ENCODE data around the gene UBXN11.

Gene UBXN11

DNA sequence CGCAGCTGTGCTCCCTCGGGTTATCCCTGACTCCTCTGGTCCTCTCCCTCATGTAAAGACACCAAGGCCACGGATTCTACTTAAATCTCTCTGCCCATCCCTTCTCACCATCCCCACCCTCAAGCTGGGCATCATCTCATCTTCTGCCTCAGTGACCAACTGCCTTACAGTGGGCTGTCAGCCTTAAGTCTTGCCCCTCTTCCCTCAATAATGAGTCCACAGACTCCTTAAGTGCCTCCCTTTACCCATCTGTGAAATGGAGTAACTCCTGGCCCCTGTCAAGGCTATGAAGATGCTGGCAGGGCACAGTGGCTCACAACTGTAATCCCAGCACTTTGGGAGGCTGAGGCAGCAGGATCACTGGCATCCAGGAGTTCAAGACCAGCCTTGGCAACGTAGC is 14.5 kb downstream of the UBXN11 start:
- no peak overlapping the region for H2AFZ ChIP-seq (ENCODE audit: low read depth, low read length)
- no peaks in the 10 kb centered on the region for H3K27me3 ChIP-seq (ENCODE audit: control insufficient read depth in 1 of 2, insufficient read depth in 1 of 2, low read length in 2 of 2)
- H3K36me3 ChIP-seq (ENCODE audit: control insufficient read depth in 1 of 2, insufficient read depth in 2 of 2, low read depth in 1 of 2, low read length in 2 of 2), result peaks cover 20% of the 10 kb centered on the region in 2 experiments
- no peak overlapping the region for H2BK5ac ChIP-seq (ENCODE audit: low read depth, low read length, poor library complexity, severe bottlenecking)
- H3K23ac ChIP-seq (ENCODE audit: low read length in 2 of 2), result no peak overlapping the region
- no peak overlapping the region for H3K27ac ChIP-seq (ENCODE audit: low read length, poor library complexity, severe bottlenecking)
- H3K14ac ChIP-seq (ENCODE audit: low read length in 2 of 2), result no peak overlapping the region
- H2BK12ac ChIP-seq (ENCODE audit: low read length in 2 of 2), result no peak overlapping the region
- no peak overlapping the region for H3K4ac ChIP-seq (ENCODE audit: low read depth in 1 of 2, low read length in 2 of 2)
- H4K8ac ChIP-seq (ENCODE audit: low read length), result no peak overlapping the region
- H4K91ac ChIP-seq (ENCODE audit: low read length), result no peak overlapping the region
- no peak overlapping the region for H3K18ac ChIP-seq (ENCODE audit: low read depth in 1 of 2, low read length in 2 of 2)
- peaks cover 4% of the 10 kb centered on the region for H3K79me1 ChIP-seq (replicated peaks; ENCODE audit: low read length, poor library complexity, severe bottlenecking)
- peaks cover 42% of the 10 kb centered on the region for H3K4me1 ChIP-seq (ENCODE audit: control insufficient read depth, insufficient read depth, low read depth, low read length)
- H2AK5ac ChIP-seq (ENCODE audit: low read length, severe bottlenecking), result peak overlapping the region; percentile 42
- DNase-seq, result no peak
- no peak overlapping the region for H3K4me3 ChIP-seq (ENCODE audit: insufficient read depth in 1 of 2, low read depth in 1 of 2, low read length in 2 of 2)
- H3K9me3 ChIP-seq (ENCODE audit: control insufficient read depth, low read length), result no peaks in the 10 kb centered on the region
- no peak overlapping the region for H3K9ac ChIP-seq (ENCODE audit: low read length)
- no peak overlapping the region for H2BK15ac ChIP-seq (ENCODE audit: low read depth, poor library complexity, severe bottlenecking)
- H3K4me2 ChIP-seq (ENCODE audit: low read length, poor library complexity, severe bottlenecking), result no peak overlapping the region
- no peak overlapping the region for H2BK120ac ChIP-seq (ENCODE audit: low read depth, low read length)
- WGBS, result 94% methylated on average over 4 of the region's 4 CpGs

DNA sequence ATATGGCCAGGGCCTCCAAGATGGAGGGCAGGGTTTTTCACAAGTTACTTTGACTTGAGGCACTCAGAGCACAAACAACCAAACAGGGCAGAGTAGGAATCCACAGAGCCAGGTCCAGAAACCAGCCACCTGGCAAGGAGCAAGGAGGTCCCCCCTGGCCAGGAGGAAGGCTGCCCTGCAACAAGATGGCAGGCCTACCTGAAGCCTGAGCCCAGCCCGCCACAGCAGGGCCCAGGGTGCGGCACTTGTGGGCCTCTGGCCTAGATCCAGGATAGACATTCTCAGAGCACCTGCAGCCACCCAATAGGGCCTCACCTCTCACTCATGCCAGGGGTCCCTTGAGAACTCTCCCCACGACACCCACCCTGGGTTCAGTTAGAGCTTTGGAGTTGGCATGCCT is 15.0 kb downstream of the UBXN11 start:
- Histone ChIP-seq H3K4me3 (ENCODE audit: insufficient read depth in 1 of 2, low read depth in 1 of 2, low read length in 2 of 2) (no peak overlapping the region), H4K8ac (ENCODE audit: low read length) (no peak overlapping the region), H3K9me3 (ENCODE audit: control insufficient read depth, low read length) (no peaks in the 10 kb centered on the region), H3K4ac (ENCODE audit: low read depth in 1 of 2, low read length in 2 of 2) (no peak overlapping the region), H3K27me3 (ENCODE audit: control insufficient read depth in 1 of 2, insufficient read depth in 1 of 2, low read length in 2 of 2) (no peaks in the 10 kb centered on the region), H3K4me1 (ENCODE audit: control insufficient read depth, insufficient read depth, low read depth, low read length) (peaks cover 44% of the 10 kb centered on the region), H3K4me2 (ENCODE audit: low read length, poor library complexity, severe bottlenecking) (no peak overlapping the region), H4K91ac (ENCODE audit: low read length) (no peak overlapping the region), H2BK5ac (ENCODE audit: low read depth, low read length, poor library complexity, severe bottlenecking) (no peak overlapping the region), H2AK5ac (ENCODE audit: low read length, severe bottlenecking) (peak overlapping the region; percentile 42), H3K18ac (ENCODE audit: low read depth in 1 of 2, low read length in 2 of 2) (no peak overlapping the region), H2BK12ac (ENCODE audit: low read length in 2 of 2) (no peak overlapping the region), H3K23ac (ENCODE audit: low read length in 2 of 2) (no peak overlapping the region), H2BK15ac (ENCODE audit: low read depth, poor library complexity, severe bottlenecking) (no peak overlapping the region), H3K27ac (ENCODE audit: low read length, poor library complexity, severe bottlenecking) (no peak overlapping the region), H3K79me1 (replicated peaks; ENCODE audit: low read length, poor library complexity, severe bottlenecking) (peaks cover 4% of the 10 kb centered on the region), H3K9ac (ENCODE audit: low read length) (peak overlapping the region; percentile 22), H3K36me3 (ENCODE audit: control insufficient read depth in 1 of 2, insufficient read depth in 2 of 2, low read depth in 1 of 2, low read length in 2 of 2) (peaks cover 14 to 15% of the 10 kb centered on the region in 2 experiments), H2BK120ac (ENCODE audit: low read depth, low read length) (no peak overlapping the region), H2AFZ (ENCODE audit: low read depth, low read length) (no peak overlapping the region), H3K14ac (ENCODE audit: low read length in 2 of 2) (no peak overlapping the region)
- 93% methylated on average over 3 of the region's 3 CpGs for WGBS
- DNase-seq, result no peak

DNA sequence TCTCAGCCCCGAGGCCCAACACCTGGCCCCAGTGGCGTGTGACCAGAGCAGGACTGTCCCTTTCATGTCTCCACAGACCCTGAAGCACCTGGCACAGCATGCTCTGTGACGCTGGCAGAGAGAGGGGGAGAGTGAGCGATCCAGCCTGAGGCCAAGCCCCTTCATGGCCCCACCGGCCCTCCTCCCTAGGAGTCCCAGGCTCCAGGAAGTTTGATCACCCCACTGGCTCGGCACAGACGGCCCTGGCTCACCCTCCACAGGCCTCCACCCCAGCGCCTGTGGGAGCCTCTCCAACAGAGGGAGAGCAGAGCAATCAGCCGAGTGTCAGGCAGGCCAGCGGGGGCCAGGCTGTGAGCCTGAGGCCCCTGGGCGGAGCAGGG is 15.6 kb downstream of the UBXN11 start:
- Histone ChIP-seq H4K8ac (ENCODE audit: low read length) (peak overlapping the region; percentile 39), H3K9ac (ENCODE audit: low read length) (peak overlapping the region; percentile 22), H3K27me3 (ENCODE audit: control insufficient read depth in 1 of 2, insufficient read depth in 1 of 2, low read length in 2 of 2) (no peaks in the 10 kb centered on the region), H2AK5ac (ENCODE audit: low read length, severe bottlenecking) (peak overlapping the region; percentile 10), H3K4me1 (ENCODE audit: control insufficient read depth, insufficient read depth, low read depth, low read length) (peaks cover 44% of the 10 kb centered on the region), H3K79me1 (replicated peaks; ENCODE audit: low read length, poor library complexity, severe bottlenecking) (peaks cover 4% of the 10 kb centered on the region), H2BK15ac (ENCODE audit: low read depth, poor library complexity, severe bottlenecking) (peak overlapping the region; percentile 8), H2BK12ac (ENCODE audit: low read length in 2 of 2) (no peak overlapping the region), H3K18ac (ENCODE audit: low read depth in 1 of 2, low read length in 2 of 2) (no peak overlapping the region), H3K36me3 (ENCODE audit: control insufficient read depth in 1 of 2, insufficient read depth in 2 of 2, low read depth in 1 of 2, low read length in 2 of 2) (peaks cover 9% of the 10 kb centered on the region in 2 experiments), H3K27ac (ENCODE audit: low read length, poor library complexity, severe bottlenecking) (no peak overlapping the region), H3K9me3 (ENCODE audit: control insufficient read depth, low read length) (no peaks in the 10 kb centered on the region), H4K91ac (ENCODE audit: low read length) (no peak overlapping the region), H3K23ac (ENCODE audit: low read length in 2 of 2) (no peak overlapping the region), H2AFZ (ENCODE audit: low read depth, low read length) (no peak overlapping the region), H3K4me3 (ENCODE audit: insufficient read depth in 1 of 2, low read depth in 1 of 2, low read length in 2 of 2) (no peak overlapping the region), H2BK5ac (ENCODE audit: low read depth, low read length, poor library complexity, severe bottlenecking) (no peak overlapping the region), H3K4ac (ENCODE audit: low read depth in 1 of 2, low read length in 2 of 2) (no peak overlapping the region), H3K14ac (ENCODE audit: low read length in 2 of 2) (no peak overlapping the region), H3K4me2 (ENCODE audit: low read length, poor library complexity, severe bottlenecking) (no peak overlapping the region), H2BK120ac (ENCODE audit: low read depth, low read length) (no peak overlapping the region)
- no peak for DNase-seq
- 69% methylated on average over 10 of the region's 11 CpGs for WGBS

DNA sequence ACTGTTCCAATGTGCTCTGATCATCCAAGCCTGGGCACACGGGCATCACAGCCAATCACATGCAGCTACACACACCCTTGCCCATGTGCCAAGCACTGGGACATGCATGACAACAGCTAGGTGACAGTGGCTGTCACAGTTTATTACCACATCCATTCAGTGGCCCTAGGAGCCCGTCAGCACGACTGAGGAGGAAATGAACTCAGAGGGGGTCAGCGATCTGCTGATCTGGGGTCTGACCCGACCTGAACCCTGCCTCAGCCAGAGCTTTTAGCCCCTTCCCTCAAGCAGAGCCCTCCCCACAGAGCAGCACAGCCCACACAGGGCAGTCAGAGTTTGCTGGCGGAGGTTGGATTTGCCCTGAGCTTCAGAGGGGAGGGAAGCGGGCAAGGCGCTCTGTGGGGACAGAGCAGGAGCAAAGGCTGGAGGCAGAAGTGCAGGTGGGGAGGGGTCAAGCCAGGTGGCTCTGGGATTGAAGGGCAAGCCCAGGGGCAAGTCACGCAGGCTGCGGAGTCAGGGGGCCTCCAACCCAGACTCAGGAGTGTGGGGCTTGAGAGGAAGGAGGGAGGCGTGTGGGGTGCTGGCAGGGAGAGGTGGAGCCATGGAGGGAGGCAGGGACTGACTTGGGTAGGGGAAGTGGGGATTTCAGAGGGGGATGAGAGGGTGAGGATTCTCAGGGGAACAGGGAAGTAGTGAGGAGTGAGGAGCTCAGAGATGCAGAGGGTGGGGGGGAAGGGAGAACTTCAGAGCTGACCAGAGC is 16.1 kb downstream of the UBXN11 start:
- H3K27me3 ChIP-seq (ENCODE audit: control insufficient read depth in 1 of 2, insufficient read depth in 1 of 2, low read length in 2 of 2), result no peaks in the 10 kb centered on the region
- H3K23ac ChIP-seq (ENCODE audit: low read length in 2 of 2), result no peak overlapping the region
- H3K9ac ChIP-seq (ENCODE audit: low read length), result no peak overlapping the region
- no peaks in the 10 kb centered on the region for H3K9me3 ChIP-seq (ENCODE audit: control insufficient read depth, low read length)
- no peak overlapping the region for H3K18ac ChIP-seq (ENCODE audit: low read depth in 1 of 2, low read length in 2 of 2)
- H4K8ac ChIP-seq (ENCODE audit: low read length), result no peak overlapping the region
- peaks cover 3 to 7% of the 10 kb centered on the region in 2 experiments for H3K36me3 ChIP-seq (ENCODE audit: control insufficient read depth in 1 of 2, insufficient read depth in 2 of 2, low read depth in 1 of 2, low read length in 2 of 2)
- no peak overlapping the region for H2BK5ac ChIP-seq (ENCODE audit: low read depth, low read length, poor library complexity, severe bottlenecking)
- no peak overlapping the region for H3K4me2 ChIP-seq (ENCODE audit: low read length, poor library complexity, severe bottlenecking)
- H2BK120ac ChIP-seq (ENCODE audit: low read depth, low read length), result no peak overlapping the region
- no peak overlapping the region for H3K27ac ChIP-seq (ENCODE audit: low read length, poor library complexity, severe bottlenecking)
- no peak overlapping the region for H3K4me3 ChIP-seq (ENCODE audit: insufficient read depth in 1 of 2, low read depth in 1 of 2, low read length in 2 of 2)
- H3K4me1 ChIP-seq (ENCODE audit: control insufficient read depth, insufficient read depth, low read depth, low read length), result peaks cover 48% of the 10 kb centered on the region
- H2AFZ ChIP-seq (ENCODE audit: low read depth, low read length), result no peak overlapping the region
- H2AK5ac ChIP-seq (ENCODE audit: low read length, severe bottlenecking), result no peak overlapping the region
- H4K91ac ChIP-seq (ENCODE audit: low read length), result no peak overlapping the region
- H3K4ac ChIP-seq (ENCODE audit: low read depth in 1 of 2, low read length in 2 of 2), result no peak overlapping the region
- DNase-seq, result no peak
- 72% methylated on average over 11 of the region's 11 CpGs for WGBS
- H3K79me1 ChIP-seq (replicated peaks; ENCODE audit: low read length, poor library complexity, severe bottlenecking), result peaks cover 5% of the 10 kb centered on the region
- H2BK15ac ChIP-seq (ENCODE audit: low read depth, poor library complexity, severe bottlenecking), result no peak overlapping the region
- H3K14ac ChIP-seq (ENCODE audit: low read length in 2 of 2), result no peak overlapping the region
- H2BK12ac ChIP-seq (ENCODE audit: low read length in 2 of 2), result no peak overlapping the region

All from mesenchymal stem cell (in vitro differentiated cells and primary cell).